ENCODE results near the gene SMARCB1. TPM values are rescaled to one million over a fixed set of nuclear protein-coding genes. Genes with fewer than 3 reads are reported as not detected.

Gene SMARCB1
- total and polyA plus RNA-seq, 2 donors from 2014 or later: 68.7 to 79.0 TPM

DNA sequence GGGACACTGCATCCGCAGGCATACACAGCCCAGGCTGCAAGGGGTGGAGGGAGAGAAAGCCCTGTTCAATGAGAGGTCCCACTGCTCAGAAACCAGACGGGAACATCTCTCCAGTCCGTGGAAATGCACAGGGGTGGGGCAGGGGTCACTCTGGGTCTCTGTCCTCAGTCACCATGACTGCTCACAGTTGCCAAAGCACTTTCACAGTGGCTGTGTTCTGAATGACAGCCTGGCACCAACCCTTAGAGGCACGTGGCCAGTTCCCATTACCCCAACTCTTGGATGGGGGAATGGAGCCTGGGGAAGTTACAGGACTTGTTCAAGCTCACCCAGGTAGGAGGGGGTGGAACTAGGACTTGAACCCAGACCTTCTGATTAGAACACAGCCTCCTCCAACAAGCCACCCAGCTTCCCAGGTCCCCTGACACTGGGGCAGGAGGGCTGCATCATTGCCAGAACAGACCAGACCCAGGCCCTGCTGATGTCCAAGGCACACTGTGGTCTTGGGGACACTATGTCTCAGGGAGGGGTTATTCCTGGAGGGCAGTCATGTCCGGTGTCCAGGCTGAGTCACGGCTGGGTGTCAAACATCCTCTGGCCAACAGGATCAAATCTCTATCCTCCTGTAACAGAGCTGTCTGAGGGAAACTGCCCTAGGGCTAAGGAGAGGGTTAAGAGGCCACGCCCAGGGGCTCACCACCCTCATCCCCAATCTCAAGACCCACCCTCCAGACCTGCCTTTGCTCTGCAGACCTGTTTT, 44.1 kb upstream of the SMARCB1 start:
- TF ChIP-seq, protein P1, sequence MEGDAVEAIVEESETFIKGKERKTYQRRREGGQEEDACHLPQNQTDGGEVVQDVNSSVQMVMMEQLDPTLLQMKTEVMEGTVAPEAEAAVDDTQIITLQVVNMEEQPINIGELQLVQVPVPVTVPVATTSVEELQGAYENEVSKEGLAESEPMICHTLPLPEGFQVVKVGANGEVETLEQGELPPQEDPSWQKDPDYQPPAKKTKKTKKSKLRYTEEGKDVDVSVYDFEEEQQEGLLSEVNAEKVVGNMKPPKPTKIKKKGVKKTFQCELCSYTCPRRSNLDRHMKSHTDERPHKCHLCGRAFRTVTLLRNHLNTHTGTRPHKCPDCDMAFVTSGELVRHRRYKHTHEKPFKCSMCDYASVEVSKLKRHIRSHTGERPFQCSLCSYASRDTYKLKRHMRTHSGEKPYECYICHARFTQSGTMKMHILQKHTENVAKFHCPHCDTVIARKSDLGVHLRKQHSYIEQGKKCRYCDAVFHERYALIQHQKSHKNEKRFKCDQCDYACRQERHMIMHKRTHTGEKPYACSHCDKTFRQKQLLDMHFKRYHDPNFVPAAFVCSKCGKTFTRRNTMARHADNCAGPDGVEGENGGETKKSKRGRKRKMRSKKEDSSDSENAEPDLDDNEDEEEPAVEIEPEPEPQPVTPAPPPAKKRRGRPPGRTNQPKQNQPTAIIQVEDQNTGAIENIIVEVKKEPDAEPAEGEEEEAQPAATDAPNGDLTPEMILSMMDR (IDR thresholded peaks at IDR 0.05; ENCODE audit: borderline replicate concordance, extremely low read depth, insufficient read depth): no peak
- peaks cover 0 to 17% (median 15%) of the 10 kb centered on the region in 3 donors for H3K36me3 ChIP-seq (ENCODE audit: control insufficient read depth in 2 of 3, insufficient read depth in 3 of 3, low read length in 3 of 3)
- FAIRE-seq: no peak
- H3K9ac ChIP-seq (ENCODE audit: low read length in 3 of 3): no peak overlapping the region
- H3K27ac ChIP-seq (ENCODE audit: low read depth in 2 of 2, low read length in 2 of 2): no peak overlapping the region
- H3K4me1 ChIP-seq (ENCODE audit: control insufficient read depth in 2 of 3, insufficient read depth in 2 of 3, low read depth in 1 of 3, low read length in 3 of 3): no peaks in the 10 kb centered on the region
- no peaks in the 10 kb centered on the region for H3K27me3 ChIP-seq (ENCODE audit: control insufficient read depth, insufficient read depth, low read length)
- H3K4me3 ChIP-seq (ENCODE audit: low read length in 3 of 3): no peak overlapping the region
- DNase-seq: no peak
- intact Hi-C loops (cut with DNase I): no loop called here
- H3K9me3 ChIP-seq (ENCODE audit: control insufficient read depth in 2 of 3, insufficient read depth in 1 of 3, low read length in 3 of 3): no peaks in the 10 kb centered on the region

DNA sequence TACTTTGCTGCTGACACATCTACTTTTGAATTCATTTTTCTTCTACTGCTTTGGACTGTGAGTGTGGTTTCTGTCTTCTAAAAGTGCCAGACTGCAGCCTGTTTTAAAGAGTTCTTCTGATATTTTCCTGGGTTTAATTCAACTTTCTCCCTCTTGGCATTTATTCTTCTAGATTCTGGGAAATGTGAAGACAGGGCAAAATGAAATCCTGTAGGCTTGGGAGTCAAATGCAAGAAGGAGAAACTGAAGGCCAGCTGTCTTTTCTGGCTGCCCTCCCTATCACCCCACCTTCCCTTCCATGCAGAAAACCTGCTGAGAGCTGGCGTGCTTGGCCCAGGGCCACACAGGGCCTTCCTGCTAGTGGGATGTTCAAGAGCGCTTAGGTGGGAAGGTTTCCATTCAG, 43.5 kb upstream of the SMARCB1 start:
- H3K9ac ChIP-seq (ENCODE audit: low read length in 3 of 3): no peak overlapping the region
- no peaks in the 10 kb centered on the region for H3K27me3 ChIP-seq (ENCODE audit: control insufficient read depth, insufficient read depth, low read length)
- no peaks in the 10 kb centered on the region for H3K9me3 ChIP-seq (ENCODE audit: control insufficient read depth in 2 of 3, insufficient read depth in 1 of 3, low read length in 3 of 3)
- no peak for DNase-seq
- FAIRE-seq: no peak
- H3K36me3 ChIP-seq (ENCODE audit: control insufficient read depth in 2 of 3, insufficient read depth in 3 of 3, low read length in 3 of 3): peaks cover 0 to 17% (median 15%) of the 10 kb centered on the region in 3 donors
- H3K4me3 ChIP-seq (ENCODE audit: low read length in 3 of 3): no peak overlapping the region
- TF ChIP-seq, protein P1 (IDR thresholded peaks at IDR 0.05; ENCODE audit: borderline replicate concordance, extremely low read depth, insufficient read depth): no peak
- no peaks in the 10 kb centered on the region for H3K4me1 ChIP-seq (ENCODE audit: control insufficient read depth in 2 of 3, insufficient read depth in 2 of 3, low read depth in 1 of 3, low read length in 3 of 3)
- intact Hi-C loops (cut with DNase I): no loop called here
- H3K27ac ChIP-seq (ENCODE audit: low read depth in 2 of 2, low read length in 2 of 2): no peak overlapping the region

DNA sequence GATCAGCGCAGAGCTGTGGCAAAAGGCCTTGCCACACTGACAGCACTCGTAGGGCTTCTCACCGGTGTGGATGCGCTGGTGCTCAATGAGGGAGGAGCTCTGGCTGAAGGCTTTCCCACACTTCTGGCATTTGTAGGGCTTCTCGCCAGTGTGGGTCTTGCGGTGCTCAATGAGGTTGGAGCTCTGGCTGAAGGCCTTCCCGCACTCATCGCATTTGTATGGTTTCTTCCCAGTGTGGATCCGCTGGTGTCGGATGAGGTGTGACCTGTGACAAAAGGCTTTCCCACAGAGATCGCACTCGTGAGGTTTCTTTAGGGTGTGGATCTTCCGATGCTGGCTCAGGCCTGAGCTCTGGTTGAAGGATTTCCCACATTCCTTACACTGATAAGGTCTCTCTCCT, 42.8 kb upstream of the SMARCB1 start:
- intact Hi-C loops (cut with DNase I): no loop called here
- TF ChIP-seq, protein P1 (IDR thresholded peaks at IDR 0.05; ENCODE audit: borderline replicate concordance, extremely low read depth, insufficient read depth): no peak
- DNase-seq (no peak), FAIRE-seq (no peak)
- peaks cover 0 to 17% (median 15%) of the 10 kb centered on the region in 3 donors for H3K36me3 ChIP-seq (ENCODE audit: control insufficient read depth in 2 of 3, insufficient read depth in 3 of 3, low read length in 3 of 3)
- H3K4me3 ChIP-seq (ENCODE audit: low read length in 3 of 3): no peak overlapping the region
- H3K9ac ChIP-seq (ENCODE audit: low read length in 3 of 3): no peak overlapping the region
- no peaks in the 10 kb centered on the region for H3K4me1 ChIP-seq (ENCODE audit: control insufficient read depth in 2 of 3, insufficient read depth in 2 of 3, low read depth in 1 of 3, low read length in 3 of 3)
- H3K27ac ChIP-seq (ENCODE audit: low read depth in 2 of 2, low read length in 2 of 2): no peak overlapping the region
- no peaks in the 10 kb centered on the region for H3K27me3 ChIP-seq (ENCODE audit: control insufficient read depth, insufficient read depth, low read length)
- H3K9me3 ChIP-seq (ENCODE audit: control insufficient read depth in 2 of 3, insufficient read depth in 1 of 3, low read length in 3 of 3): no peaks in the 10 kb centered on the region
